Measurements from ENCODE around the gene MAN1C1.

DNA sequence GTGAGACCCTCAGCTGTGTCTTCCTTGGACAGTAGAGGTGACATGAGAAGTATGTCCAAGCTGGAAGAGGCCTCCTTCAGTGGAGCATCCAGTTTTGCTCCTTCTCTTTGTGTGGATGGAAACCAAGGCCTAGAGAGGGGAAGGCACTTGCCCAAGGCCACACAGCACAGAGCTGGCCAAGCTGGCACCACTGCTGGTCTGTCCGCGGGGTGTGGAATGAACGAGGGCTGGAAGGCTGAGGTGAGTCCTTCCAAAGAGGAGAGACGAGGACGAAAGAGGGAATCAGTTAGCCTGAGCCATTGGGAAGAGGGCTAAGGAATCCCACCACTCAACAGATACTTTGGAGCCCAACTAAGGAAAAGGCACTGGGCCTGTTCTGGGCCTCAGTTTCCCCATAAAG lies 155.6 kb downstream of the MAN1C1 start:
- TF ChIP-seq CTCF (conservative IDR thresholded peaks at IDR 0.05 in 1 of 2, IDR thresholded peaks at IDR 0.05 in 1 of 2; ENCODE audit: low read depth in 1 of 2, low read length in 2 of 2) (no peak), EZH2 (IDR thresholded peaks at IDR 0.05; ENCODE audit: low read length, missing control alignments) (no peak)

Measured in fibroblast of lung (primary cell).